Endothelial cell (in vitro differentiated cells): Measurements from ENCODE around the gene GAGE10. TPM values are rescaled to one million over a fixed set of nuclear protein-coding genes. Genes with fewer than 3 reads are reported as not detected.
"Not testable (repeated sequence)": the region's sequence is repeated elsewhere in the genome, so short reads cannot be mapped to it uniquely, and the experiment has no call there.

Experiments
- DNase-seq: peaks from one replicate; pipeline ENCODE4 v3.0.0; 2021; ENCODE audit warnings: low spot score
- H3K27ac Mint-ChIP-seq: one replicate; pipeline ENCODE4 v1.8.0; 2021; ENCODE audit warnings: mixed read lengths, inconsistent platforms; ENCODE audit not compliant: unreplicated experiment
- H3K27me3 Mint-ChIP-seq: one replicate; pipeline ENCODE4 v1.8.0; 2021; ENCODE audit warnings: mild to moderate bottlenecking, moderate library complexity, mixed read lengths, inconsistent platforms; ENCODE audit not compliant: unreplicated experiment
- H3K36me3 Mint-ChIP-seq: one replicate; pipeline ENCODE4 v1.8.0; 2021; ENCODE audit warnings: mild to moderate bottlenecking, low read depth, mixed read lengths, inconsistent platforms; ENCODE audit not compliant: unreplicated experiment
- H3K4me1 Mint-ChIP-seq: one replicate; pipeline ENCODE4 v1.8.0; 2021; ENCODE audit warnings: mild to moderate bottlenecking, mixed read lengths, inconsistent platforms; ENCODE audit not compliant: unreplicated experiment
- H3K4me3 Mint-ChIP-seq: one replicate; pipeline ENCODE4 v1.8.0; 2021; ENCODE audit warnings: mild to moderate bottlenecking, mixed read lengths, inconsistent platforms; ENCODE audit not compliant: unreplicated experiment
- H3K9me3 Mint-ChIP-seq: one replicate; pipeline ENCODE4 v1.8.0; 2021; ENCODE audit warnings: mixed read lengths, inconsistent platforms; ENCODE audit not compliant: unreplicated experiment
- total RNA-seq: library from RNA; stranded (reverse); fragmentation: NEBNext Ultra II Directional; extraction: Animal tissue kit (Norgen Biotek cat#: 25700); gene quantifications from one replicate; pipeline ENCODE4 v1.2.1, GENCODE V29; 2021; ENCODE audit not compliant: unreplicated experiment

Gene GAGE10
- total RNA-seq, 1 donor from 2014 or later = not detected

DNA sequence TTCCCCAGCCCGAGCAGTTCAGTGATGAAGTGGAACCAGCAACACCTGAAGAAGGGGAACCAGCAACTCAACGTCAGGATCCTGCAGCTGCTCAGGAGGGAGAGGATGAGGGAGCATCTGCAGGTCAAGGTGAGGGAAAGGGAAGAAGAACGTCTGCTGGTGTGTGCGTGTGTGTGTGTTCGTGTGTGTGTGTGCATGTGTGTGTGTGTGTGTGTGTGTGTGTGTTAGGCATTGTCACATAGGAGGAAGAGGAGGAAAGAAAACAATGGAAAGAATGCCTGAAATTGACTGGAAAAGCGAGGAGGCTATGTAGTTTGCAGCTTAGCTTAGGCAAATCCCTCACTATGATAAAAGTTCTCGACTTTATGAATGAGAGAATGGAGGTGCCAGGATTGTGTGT, 20.3 kb downstream of the GAGE10 start:
- not testable (repeated sequence) for H3K27me3 Mint-ChIP-seq, H3K9me3 Mint-ChIP-seq, H3K36me3 Mint-ChIP-seq, H3K27ac Mint-ChIP-seq, H3K4me1 Mint-ChIP-seq, H3K4me3 Mint-ChIP-seq, DNase-seq

DNA sequence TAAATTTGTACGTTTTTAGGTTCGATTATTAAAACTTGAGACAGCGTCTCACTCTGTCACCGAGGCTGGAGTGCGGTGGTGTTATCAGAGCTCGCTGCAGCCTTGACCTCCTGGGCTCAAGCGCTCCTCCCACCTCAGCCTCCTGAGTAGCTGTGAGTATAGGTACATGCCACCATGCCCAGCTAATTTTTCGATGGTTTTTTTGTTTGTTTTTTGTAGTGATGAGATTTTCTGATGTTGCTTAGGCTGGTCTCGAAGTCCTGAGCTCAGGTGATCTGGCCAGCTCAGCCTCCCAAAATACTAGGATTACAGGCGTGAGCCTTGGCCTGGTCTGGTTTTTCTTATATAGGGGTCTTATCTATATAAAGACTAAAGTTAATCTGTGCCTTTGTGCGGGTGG, 27.0 kb downstream of the GAGE10 start:
- not testable (repeated sequence) for H3K4me3 Mint-ChIP-seq, DNase-seq, H3K9me3 Mint-ChIP-seq, H3K36me3 Mint-ChIP-seq, H3K27me3 Mint-ChIP-seq, H3K27ac Mint-ChIP-seq, H3K4me1 Mint-ChIP-seq

DNA sequence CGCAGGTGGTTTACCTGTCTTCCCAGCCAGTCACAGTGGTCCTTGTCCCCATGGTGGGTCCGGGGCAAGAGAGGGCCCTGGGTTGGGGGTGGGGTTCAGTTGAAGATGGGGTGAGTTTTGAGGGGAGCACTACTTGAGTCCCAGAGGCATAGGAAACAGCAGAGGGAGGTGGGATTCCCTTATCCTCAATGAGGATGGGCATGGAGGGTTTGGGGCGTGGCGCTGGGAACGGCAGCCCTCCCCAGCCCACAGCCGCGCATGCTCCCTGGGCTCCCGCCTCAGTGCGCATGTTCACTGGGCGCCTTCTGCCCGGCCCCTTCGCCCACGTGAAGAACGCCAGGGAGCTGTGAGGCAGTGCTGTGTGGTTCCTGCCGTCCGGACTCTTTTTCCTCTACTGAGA, 27.8 kb downstream of the GAGE10 start, which contains the start of gene GAGE13:
Gene GAGE13, plus strand, starts transcription at position 301 of the 400 bp plus-strand sequence. CDS start 1,156 bp downstream, outside the sequence.
- H3K27me3 Mint-ChIP-seq, H3K4me3 Mint-ChIP-seq: not testable (repeated sequence)

GRCh38 chrX:49331841-49332240, 28.4 kb downstream of the GAGE10 start:
- H3K4me3 Mint-ChIP-seq, H3K27me3 Mint-ChIP-seq, DNase-seq, H3K27ac Mint-ChIP-seq, H3K4me1 Mint-ChIP-seq, H3K36me3 Mint-ChIP-seq, H3K9me3 Mint-ChIP-seq: not testable (repeated sequence)

More for the DNA sequence above, 27.8 kb downstream of the GAGE10 start, which contains the start of gene GAGE13:
- H3K27ac Mint-ChIP-seq, H3K36me3 Mint-ChIP-seq, H3K9me3 Mint-ChIP-seq, DNase-seq, H3K4me1 Mint-ChIP-seq: not testable (repeated sequence)

- H3K9me3 Mint-ChIP-seq, H3K4me3 Mint-ChIP-seq, H3K4me1 Mint-ChIP-seq, H3K27ac Mint-ChIP-seq, H3K27me3 Mint-ChIP-seq, H3K36me3 Mint-ChIP-seq, DNase-seq: not testable (repeated sequence)
These were observed 38.0 kb downstream of the GAGE10 start for GRCh38 chrX:49341449-49341848.

DNA sequence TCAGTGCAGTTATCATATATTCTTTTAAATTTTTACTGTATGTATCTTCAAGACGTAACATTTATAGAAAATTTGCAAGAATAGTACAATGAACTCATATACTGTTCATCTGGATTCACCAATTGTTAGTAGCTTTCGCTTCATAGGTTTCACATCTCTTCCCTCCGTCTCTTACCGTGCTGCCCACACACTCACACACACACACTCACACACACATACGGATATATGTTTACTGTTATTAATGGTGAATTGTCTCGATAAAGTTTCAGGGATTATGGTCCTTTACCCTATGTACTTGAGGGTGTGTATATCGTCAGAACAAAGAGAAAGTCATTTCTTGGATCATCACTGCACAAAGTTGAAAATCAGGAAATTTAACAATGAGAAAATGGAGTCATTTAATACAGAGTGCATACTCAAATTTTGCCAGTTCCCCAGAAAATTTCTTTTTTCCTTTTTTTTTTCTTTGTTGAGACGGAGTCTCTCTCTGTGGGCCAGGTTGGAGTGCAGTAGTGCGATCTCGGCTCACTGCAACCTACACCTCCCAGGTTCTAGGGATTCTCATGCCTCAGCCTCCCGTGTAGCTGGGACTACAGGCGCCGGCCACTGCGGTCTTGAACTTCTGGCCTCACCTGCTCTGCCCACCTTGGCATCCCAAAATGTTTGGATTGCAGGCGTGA, 41.2 kb downstream of the GAGE10 start:
- H3K4me3 Mint-ChIP-seq, H3K9me3 Mint-ChIP-seq, H3K27me3 Mint-ChIP-seq, DNase-seq, H3K36me3 Mint-ChIP-seq, H3K27ac Mint-ChIP-seq, H3K4me1 Mint-ChIP-seq: not testable (repeated sequence)

DNA sequence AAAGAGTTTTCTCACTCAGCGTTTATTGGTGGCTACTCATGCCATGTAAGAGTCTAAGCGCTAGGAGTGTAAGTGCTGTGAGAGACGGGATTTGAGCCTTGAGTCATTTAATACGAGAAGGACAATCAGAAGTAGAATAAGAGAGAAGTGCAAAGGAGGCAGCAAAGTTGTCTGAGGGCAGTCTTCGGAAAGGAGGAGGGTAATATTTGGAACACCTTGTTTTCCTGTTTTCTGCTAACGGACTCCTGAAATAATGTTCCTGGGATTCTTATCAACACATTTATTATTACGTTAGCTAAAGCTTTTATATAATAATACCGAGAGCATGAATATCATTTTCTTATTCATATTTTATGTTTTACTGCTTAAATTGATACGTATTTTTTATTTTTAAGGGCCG, 42.0 kb downstream of the GAGE10 start:
- not testable (repeated sequence) for H3K4me1 Mint-ChIP-seq, H3K27ac Mint-ChIP-seq, H3K36me3 Mint-ChIP-seq, DNase-seq, H3K4me3 Mint-ChIP-seq, H3K27me3 Mint-ChIP-seq, H3K9me3 Mint-ChIP-seq

- not testable (repeated sequence) for H3K36me3 Mint-ChIP-seq, H3K27me3 Mint-ChIP-seq, H3K27ac Mint-ChIP-seq, H3K4me3 Mint-ChIP-seq, H3K4me1 Mint-ChIP-seq, DNase-seq, H3K9me3 Mint-ChIP-seq
These were observed 42.7 kb downstream of the GAGE10 start for GRCh38 chrX:49346150-49346549.

Other genes starting within 250 kb of the GAGE10 start
- gene CCDC120, start 244.6 kb upstream of the GAGE10 start, total RNA-seq = 22.5 TPM
- 22.3 TPM for gene PRAF2, start 229.6 kb upstream of the GAGE10 start, total RNA-seq
- 46.4 TPM for gene WDR45, start 223.8 kb upstream of the GAGE10 start, total RNA-seq
- 28.8 TPM for gene GPKOW, start 179.9 kb upstream of the GAGE10 start, total RNA-seq
- gene MAGIX, start 140.9 kb upstream of the GAGE10 start, total RNA-seq = 1.2 TPM
- 1.9 TPM for gene PLP2, start 131.7 kb upstream of the GAGE10 start, total RNA-seq
- 11.3 TPM for gene PRICKLE3, start 117.3 kb upstream of the GAGE10 start, total RNA-seq
- gene SYP, start 103.5 kb upstream of the GAGE10 start, total RNA-seq = 1.8 TPM
- gene CACNA1F, start 70.3 kb upstream of the GAGE10 start, total RNA-seq = 0.59 TPM
- 24.2 TPM for gene CCDC22, start 68.2 kb upstream of the GAGE10 start, total RNA-seq
- gene FOXP3, start 38.9 kb upstream of the GAGE10 start, total RNA-seq = 0.26 TPM
- gene PPP1R3F, start 33.9 kb upstream of the GAGE10 start, total RNA-seq = 6.0 TPM
- not detected for gene GAGE12J, start 18.4 kb downstream of the GAGE10 start, total RNA-seq
- not detected for gene GAGE13, start 27.9 kb downstream of the GAGE10 start, total RNA-seq
- not detected for gene GAGE12C, start 228.5 kb downstream of the GAGE10 start, total RNA-seq
- gene GAGE12D, start 238.1 kb downstream of the GAGE10 start, total RNA-seq = not detected
- gene GAGE12E, start 247.6 kb downstream of the GAGE10 start, total RNA-seq = not detected